Nephron (organoid): ENCODE results near the gene PCAT7.
"Not testable (repeated sequence)": the region's sequence is repeated elsewhere in the genome, so short reads cannot be mapped to it uniquely, and the experiment has no call there.

ENCODE experiments used
- H3K27ac Mint-ChIP-seq, 3 experiments: 2 replicates each; pipeline ENCODE4 v1.8.0; 2020; ENCODE audit warnings: mixed read lengths in 3 of 3, mild to moderate bottlenecking in 2 of 3, moderate library complexity in 1 of 3
- H3K27me3 Mint-ChIP-seq: 2 replicates; pipeline ENCODE4 v1.8.0; 2021; ENCODE audit warnings: low read depth, mild to moderate bottlenecking, moderate library complexity, mixed read lengths
- H3K36me3 Mint-ChIP-seq: 2 replicates; pipeline ENCODE4 v1.8.0; 2020; ENCODE audit warnings: low read depth, mixed read lengths
- H3K4me1 Mint-ChIP-seq: 2 replicates; pipeline ENCODE4 v1.8.0; 2020; ENCODE audit warnings: mixed read lengths
- H3K4me3 Mint-ChIP-seq, 3 experiments: 2 replicates each; pipeline ENCODE4 v1.8.0; 2020; ENCODE audit warnings: mild to moderate bottlenecking in 3 of 3, mixed read lengths in 3 of 3, moderate library complexity in 2 of 3
- H3K9me3 Mint-ChIP-seq: 2 replicates; pipeline ENCODE4 v1.8.0; 2020; ENCODE audit warnings: mixed read lengths
- TF ChIP-seq, protein P1 (sequence below), 3 experiments: fragments of 200-600 bp; sonication (generic); IDR thresholded peaks; one replicate each; pipeline ENCODE4 v1.5.0; 2021; ENCODE audit warnings: antibody characterized with exemption in 3 of 3; ENCODE audit not compliant: unreplicated experiment in 3 of 3

The PCAT7 gene

DNA sequence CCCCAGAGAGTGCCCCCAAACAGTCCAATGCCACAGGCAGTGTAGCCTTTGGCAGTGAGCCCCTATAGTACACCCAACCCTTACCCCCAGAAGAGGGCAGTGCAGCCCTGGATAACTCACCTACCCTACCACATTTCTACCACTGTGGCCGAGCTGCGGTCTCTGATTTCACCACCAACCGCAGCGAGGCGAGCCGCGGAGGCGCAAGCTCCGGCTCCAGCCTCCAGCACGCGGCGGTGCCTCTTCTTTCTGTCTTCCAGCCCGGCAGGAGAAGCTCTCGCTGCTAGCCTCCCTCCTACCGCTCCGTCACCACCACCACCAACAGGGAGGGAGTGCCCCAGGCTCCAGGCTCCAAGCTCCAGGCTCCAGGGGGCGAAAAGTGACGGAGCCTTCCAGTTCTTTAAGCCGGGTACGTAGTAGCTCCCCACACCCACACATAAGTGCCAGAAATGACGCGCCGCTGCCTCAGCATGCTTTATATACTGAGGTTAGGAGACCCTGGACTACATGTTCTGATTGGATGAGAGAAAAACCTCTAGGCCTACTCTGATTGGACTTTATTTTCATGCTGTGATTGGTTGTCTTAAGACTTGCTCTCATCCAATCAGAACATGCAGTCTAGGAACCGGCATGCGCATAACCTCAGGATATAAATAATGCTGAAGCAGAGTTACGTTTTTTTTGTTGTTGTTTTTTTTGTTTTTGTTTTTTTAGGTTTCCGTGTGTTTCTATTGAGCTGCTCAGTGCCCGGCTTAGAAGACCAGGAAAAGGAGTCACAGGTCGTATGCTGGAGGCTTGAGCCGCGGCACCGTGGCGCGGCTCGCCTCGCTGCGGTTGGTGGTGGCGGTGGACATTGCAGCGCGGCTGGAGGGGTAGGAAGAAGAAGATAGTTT, at the start of gene PCAT7:
Gene PCAT7 (plus strand): TSS at position 645 of the 893 bp plus-strand sequence.
- H3K27ac Mint-ChIP-seq, result peak within 1 kb of the TSS in 1 of 3 experiments; percentile 43
- peaks cover 25% of the 10 kb centered on the region for H3K4me1 Mint-ChIP-seq
- no peak within 1 kb of the TSS for H3K4me3 Mint-ChIP-seq
- TF ChIP-seq, protein P1, sequence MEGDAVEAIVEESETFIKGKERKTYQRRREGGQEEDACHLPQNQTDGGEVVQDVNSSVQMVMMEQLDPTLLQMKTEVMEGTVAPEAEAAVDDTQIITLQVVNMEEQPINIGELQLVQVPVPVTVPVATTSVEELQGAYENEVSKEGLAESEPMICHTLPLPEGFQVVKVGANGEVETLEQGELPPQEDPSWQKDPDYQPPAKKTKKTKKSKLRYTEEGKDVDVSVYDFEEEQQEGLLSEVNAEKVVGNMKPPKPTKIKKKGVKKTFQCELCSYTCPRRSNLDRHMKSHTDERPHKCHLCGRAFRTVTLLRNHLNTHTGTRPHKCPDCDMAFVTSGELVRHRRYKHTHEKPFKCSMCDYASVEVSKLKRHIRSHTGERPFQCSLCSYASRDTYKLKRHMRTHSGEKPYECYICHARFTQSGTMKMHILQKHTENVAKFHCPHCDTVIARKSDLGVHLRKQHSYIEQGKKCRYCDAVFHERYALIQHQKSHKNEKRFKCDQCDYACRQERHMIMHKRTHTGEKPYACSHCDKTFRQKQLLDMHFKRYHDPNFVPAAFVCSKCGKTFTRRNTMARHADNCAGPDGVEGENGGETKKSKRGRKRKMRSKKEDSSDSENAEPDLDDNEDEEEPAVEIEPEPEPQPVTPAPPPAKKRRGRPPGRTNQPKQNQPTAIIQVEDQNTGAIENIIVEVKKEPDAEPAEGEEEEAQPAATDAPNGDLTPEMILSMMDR (IDR thresholded peaks at IDR 0.05; ENCODE audit: unreplicated experiment in 3 of 3), result peak; percentile 54 to 55 (median 54)
- H3K27me3 Mint-ChIP-seq, result no peaks in the 10 kb centered on the region
- H3K36me3 Mint-ChIP-seq, result peaks cover 13% of the 10 kb centered on the region
- no peaks in the 10 kb centered on the region for H3K9me3 Mint-ChIP-seq

- not testable (repeated sequence) for H3K9me3 Mint-ChIP-seq, H3K27me3 Mint-ChIP-seq, H3K4me3 Mint-ChIP-seq, H3K4me1 Mint-ChIP-seq, H3K27ac Mint-ChIP-seq, H3K36me3 Mint-ChIP-seq
These were observed 48.5 kb upstream of the PCAT7 start for GRCh38 chr9:94506370-94506769.

DNA sequence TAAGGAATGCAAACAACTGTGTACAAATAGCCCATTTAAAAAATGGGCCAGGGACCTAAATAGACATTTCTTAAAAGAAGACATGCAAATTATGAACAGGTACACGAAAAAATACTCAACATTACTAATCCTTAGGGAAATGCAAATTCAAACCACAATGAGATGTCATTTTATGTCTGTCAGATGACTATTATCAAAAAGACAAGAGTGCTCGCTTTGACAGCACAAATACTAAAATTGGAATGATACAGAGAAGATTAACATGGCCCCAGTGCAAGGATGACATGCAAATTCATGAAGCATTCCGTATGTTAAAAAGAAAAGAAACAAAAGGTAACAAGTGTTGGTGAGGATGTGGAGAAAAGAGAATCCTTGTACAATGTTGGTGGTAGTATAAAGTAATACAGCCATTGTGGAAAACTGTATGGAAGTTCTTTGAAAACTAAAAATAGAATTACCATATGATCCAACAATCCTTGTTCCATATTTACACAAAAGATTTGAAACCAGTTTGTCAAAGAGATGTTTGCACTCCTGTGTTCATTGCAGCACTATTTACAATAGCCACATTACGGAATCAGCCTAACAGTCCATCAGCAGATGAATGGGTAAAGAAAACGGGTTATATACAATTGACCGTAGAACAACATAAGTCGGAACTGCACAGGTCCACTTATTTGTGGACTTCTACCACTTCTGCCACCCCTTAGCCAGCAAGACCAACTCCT, 47.2 kb upstream of the PCAT7 start:
- TF ChIP-seq, protein P1 (IDR thresholded peaks at IDR 0.05; ENCODE audit: unreplicated experiment in 3 of 3), result no peak
- Mint-ChIP-seq H3K4me1 (no peaks in the 10 kb centered on the region), H3K27ac (no peak overlapping the region), H3K9me3 (peaks cover 5% of the 10 kb centered on the region), H3K4me3 (no peak overlapping the region), H3K27me3 (no peaks in the 10 kb centered on the region), H3K36me3 (no peaks in the 10 kb centered on the region)

- no peaks in the 10 kb centered on the region for H3K27me3 Mint-ChIP-seq
- no peaks in the 10 kb centered on the region for H3K4me1 Mint-ChIP-seq
- H3K4me3 Mint-ChIP-seq, result no peak overlapping the region
- H3K9me3 Mint-ChIP-seq, result no peaks in the 10 kb centered on the region
- H3K36me3 Mint-ChIP-seq, result no peaks in the 10 kb centered on the region
- TF ChIP-seq, protein P1 (IDR thresholded peaks at IDR 0.05; ENCODE audit: unreplicated experiment in 3 of 3), result no peak
- no peak overlapping the region for H3K27ac Mint-ChIP-seq
These were observed 43.5 kb upstream of the PCAT7 start for GRCh38 chr9:94511134-94511954.

- Mint-ChIP-seq H3K27me3 (no peaks in the 10 kb centered on the region), H3K36me3 (no peaks in the 10 kb centered on the region), H3K4me1 (no peaks in the 10 kb centered on the region), H3K9me3 (no peaks in the 10 kb centered on the region), H3K4me3 (no peak overlapping the region), H3K27ac (no peak overlapping the region)
- TF ChIP-seq, protein P1 (IDR thresholded peaks at IDR 0.05; ENCODE audit: unreplicated experiment in 3 of 3), result no peak
These were observed 43.0 kb upstream of the PCAT7 start for GRCh38 chr9:94511955-94512265.

DNA sequence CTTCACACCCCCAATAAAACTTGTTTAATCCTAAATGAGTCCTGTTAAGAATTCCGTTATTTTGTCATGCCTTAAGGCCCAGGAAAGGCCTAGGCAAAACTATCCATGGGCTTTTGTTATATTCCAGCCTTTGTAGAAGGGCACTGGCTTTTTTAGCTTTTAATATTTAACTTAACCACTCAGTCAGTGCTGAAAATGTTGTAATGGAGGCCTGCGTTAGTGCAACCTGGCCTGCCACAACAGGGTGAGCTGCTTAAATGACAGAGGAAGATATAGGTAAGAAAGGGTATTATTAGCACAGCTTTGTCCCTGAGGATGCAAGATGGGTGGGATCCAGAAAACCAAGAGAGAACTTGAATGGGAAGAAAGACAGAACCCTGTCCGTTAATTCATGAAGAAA, 40.2 kb upstream of the PCAT7 start:
- Mint-ChIP-seq H3K9me3 (peaks cover 5% of the 10 kb centered on the region), H3K4me3 (no peak overlapping the region), H3K36me3 (no peaks in the 10 kb centered on the region), H3K4me1 (no peaks in the 10 kb centered on the region), H3K27me3 (no peaks in the 10 kb centered on the region), H3K27ac (peak overlapping the region; percentile 34 to 75 (median 37))
- TF ChIP-seq, protein P1 (IDR thresholded peaks at IDR 0.05; ENCODE audit: unreplicated experiment in 3 of 3), result no peak
